PFSK-1 (cell line): ENCODE results near the gene CALML5.
A peak's percentile ranks its signal among the peaks of the same experiment; 100 is the strongest.

Experiments
- FOXP2 ChIP-seq: optimal IDR thresholded peaks from 2 replicates; pipeline ENCODE3; 2011; ENCODE audit warnings: borderline replicate concordance, control low read depth, inconsistent platforms; ENCODE audit not compliant: insufficient read depth; ENCODE audit errors: extremely low read length, extremely low read depth
- POLR2AphosphoS5 ChIP-seq: IDR thresholded peaks from 2 replicates; pipeline ENCODE4 v1.6.1; 2012; ENCODE audit warnings: low read depth, mild to moderate bottlenecking, control low read depth, low read length, moderate library complexity
- SIN3A ChIP-seq: IDR thresholded peaks from 2 replicates; pipeline ENCODE4 v1.6.1; 2012; ENCODE audit warnings: mild to moderate bottlenecking, low read length, moderate library complexity, borderline replicate concordance; ENCODE audit not compliant: insufficient read depth
- TAF1 ChIP-seq: IDR thresholded peaks from 2 replicates; pipeline ENCODE4 v1.6.1; 2012; ENCODE audit warnings: low read length, control low read depth, borderline replicate concordance; ENCODE audit not compliant: insufficient read depth
- TF ChIP-seq, protein P1 (sequence below), 2 experiments: IDR thresholded peaks; 2 replicates each; pipeline versions ENCODE4 v1.6.1 to v1.8.0; 2011 to 2012; ENCODE audit warnings: low read depth in 2 of 2, low read length in 2 of 2, control low read depth in 1 of 2, inconsistent platforms in 1 of 2, mild to moderate bottlenecking in 1 of 2, moderate library complexity in 1 of 2; ENCODE audit not compliant: insufficient read depth in 1 of 2

The CALML5 gene

DNA sequence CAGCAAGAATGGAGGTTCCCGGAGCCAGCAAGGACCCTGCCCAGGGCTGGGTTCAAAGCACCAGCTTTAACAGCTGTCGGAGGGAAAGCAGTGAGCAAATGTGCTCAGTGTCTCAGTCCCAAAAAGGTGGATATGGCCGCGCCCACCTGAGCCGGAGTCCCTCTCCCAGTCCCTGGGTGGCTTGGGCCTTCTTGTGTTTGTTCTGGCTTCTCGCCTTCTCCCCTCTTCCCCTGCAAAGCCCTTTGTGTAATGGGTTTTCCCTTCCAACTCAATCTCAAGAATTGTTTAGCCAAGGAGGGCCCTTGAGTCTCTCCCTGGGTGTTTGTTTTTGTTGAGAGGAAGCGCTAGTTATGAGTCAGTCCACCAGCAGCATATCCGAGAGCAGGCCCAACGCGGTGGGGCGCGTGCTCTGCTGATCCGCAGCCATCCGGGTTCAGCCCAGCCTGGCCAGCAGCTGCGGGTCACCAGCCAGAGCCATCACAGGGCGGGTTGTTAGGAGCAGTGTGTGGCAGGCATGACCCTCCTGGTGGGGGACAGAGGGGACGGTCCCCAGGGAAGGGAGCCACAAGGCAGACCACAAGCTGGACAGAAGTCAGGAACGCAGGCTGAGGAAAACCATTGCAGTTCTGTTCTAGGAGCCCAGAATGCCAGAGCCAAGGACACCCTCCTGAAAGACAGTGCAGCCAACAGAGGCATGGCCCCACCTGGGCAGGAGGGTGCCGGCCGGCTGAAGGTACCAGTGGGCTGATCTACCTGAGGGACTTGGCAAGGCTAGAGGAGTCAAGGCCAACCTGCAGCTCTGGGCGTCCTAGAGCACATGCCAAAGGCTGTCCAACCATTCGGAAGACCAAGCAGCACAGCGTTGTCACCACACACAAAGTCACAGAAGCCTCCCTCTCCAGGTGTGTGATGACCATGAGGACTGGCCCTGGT lies 46.7 kb upstream of the CALML5 start:
- TF ChIP-seq FOXP2, result peak; percentile 86
- TF ChIP-seq, protein P1, sequence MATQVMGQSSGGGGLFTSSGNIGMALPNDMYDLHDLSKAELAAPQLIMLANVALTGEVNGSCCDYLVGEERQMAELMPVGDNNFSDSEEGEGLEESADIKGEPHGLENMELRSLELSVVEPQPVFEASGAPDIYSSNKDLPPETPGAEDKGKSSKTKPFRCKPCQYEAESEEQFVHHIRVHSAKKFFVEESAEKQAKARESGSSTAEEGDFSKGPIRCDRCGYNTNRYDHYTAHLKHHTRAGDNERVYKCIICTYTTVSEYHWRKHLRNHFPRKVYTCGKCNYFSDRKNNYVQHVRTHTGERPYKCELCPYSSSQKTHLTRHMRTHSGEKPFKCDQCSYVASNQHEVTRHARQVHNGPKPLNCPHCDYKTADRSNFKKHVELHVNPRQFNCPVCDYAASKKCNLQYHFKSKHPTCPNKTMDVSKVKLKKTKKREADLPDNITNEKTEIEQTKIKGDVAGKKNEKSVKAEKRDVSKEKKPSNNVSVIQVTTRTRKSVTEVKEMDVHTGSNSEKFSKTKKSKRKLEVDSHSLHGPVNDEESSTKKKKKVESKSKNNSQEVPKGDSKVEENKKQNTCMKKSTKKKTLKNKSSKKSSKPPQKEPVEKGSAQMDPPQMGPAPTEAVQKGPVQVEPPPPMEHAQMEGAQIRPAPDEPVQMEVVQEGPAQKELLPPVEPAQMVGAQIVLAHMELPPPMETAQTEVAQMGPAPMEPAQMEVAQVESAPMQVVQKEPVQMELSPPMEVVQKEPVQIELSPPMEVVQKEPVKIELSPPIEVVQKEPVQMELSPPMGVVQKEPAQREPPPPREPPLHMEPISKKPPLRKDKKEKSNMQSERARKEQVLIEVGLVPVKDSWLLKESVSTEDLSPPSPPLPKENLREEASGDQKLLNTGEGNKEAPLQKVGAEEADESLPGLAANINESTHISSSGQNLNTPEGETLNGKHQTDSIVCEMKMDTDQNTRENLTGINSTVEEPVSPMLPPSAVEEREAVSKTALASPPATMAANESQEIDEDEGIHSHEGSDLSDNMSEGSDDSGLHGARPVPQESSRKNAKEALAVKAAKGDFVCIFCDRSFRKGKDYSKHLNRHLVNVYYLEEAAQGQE (IDR thresholded peaks at IDR 0.05; ENCODE audit: insufficient read depth in 1 of 2, low read depth in 2 of 2, low read length in 2 of 2), result no peak

DNA sequence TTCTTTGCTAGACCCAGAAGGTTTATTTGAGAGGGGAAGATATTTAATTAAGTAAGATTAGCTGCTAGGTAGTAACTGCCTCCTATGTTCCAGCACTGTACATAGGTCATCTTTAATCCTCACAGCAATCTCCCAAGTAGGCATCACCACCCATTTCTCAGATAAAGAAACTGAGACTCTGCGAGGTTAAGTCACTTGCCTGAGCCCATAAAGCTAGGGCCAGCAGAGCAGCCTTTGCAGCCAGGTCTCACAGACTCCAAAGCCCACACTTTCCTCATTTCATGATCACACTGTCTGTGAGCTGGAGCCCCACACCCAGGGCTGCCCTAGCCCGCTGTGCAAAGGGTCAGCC lies 46.0 kb upstream of the CALML5 start:
- TF ChIP-seq POLR2AphosphoS5 (no peak), SIN3A (no peak), FOXP2 (no peak), TAF1 (no peak)
- TF ChIP-seq, protein P1 (IDR thresholded peaks at IDR 0.05; ENCODE audit: insufficient read depth in 1 of 2, low read depth in 2 of 2, low read length in 2 of 2), result no peak

DNA sequence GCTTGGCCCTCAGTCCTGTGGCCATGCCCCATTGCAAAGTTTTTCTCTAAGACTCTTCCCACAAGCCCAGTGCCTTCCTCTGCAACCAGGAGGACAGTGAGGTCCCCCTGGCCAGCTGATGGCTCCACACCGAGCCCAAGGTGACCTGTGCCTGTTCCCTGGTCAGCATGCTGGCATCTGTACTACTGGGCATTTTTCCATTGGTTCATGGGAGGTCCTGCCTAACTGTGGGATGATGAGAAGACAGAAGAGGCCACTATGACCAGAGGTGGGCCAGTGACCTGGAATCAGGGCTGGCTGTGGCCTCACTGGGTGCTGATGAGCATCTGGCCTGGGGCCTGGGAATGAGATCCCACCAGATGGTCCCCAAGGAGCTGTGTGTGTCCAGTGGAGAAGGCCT lies 45.6 kb upstream of the CALML5 start:
- no peak for TF ChIP-seq SIN3A
- TF ChIP-seq TAF1, result no peak

DNA sequence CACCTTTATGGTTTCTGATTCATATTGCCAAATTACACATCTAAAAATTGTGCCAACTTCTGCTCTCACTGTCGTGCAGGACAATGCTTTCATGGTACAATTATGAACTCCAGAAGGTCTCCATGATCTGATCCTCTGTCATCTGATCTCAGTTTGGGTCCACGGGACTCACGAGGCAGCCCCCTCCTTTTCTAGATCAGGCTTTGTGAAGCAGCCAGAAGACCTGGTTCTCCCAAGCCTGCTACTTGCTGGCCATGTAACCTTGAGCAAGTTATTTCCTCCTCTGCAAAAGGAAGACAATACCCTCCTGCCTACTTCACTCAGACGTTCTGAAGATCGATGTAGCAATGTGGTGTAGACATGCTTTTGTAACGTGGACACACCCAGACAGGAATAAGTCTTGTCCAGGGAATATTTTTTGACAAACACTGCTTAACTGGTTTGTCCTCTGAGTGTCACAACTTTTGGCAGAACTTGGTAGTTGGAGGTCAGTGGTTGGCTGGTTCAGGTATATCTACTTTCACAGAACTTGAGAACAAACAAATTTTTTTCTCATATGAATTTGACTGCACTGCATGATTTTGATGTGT lies 44.9 kb upstream of the CALML5 start:
- no peak for TF ChIP-seq POLR2AphosphoS5
- TF ChIP-seq, protein P1 (IDR thresholded peaks at IDR 0.05; ENCODE audit: insufficient read depth in 1 of 2, low read depth in 2 of 2, low read length in 2 of 2), result no peak
- no peak for TF ChIP-seq SIN3A
- TF ChIP-seq FOXP2, result no peak
- no peak for TF ChIP-seq TAF1

DNA sequence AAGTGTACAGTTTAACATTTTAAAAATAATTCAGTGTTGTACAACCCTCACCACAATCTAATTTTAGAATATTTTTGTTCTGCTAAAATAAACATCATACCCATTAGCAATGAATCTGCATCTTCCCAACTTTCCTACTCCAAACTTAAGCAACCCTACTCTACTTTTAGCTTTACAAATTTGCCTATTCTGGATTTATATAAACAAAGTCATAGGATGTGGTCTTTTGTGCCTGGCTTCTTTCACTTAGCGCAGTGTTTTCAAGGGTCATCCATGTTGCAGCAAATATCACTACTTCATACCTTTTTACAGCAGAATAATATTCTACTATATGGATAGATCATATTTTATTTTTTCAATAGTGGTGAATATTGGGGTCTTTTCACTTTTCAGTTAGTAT lies 44.3 kb upstream of the CALML5 start:
- TF ChIP-seq TAF1 (no peak), POLR2AphosphoS5 (no peak)
- TF ChIP-seq, protein P1 (IDR thresholded peaks at IDR 0.05; ENCODE audit: insufficient read depth in 1 of 2, low read depth in 2 of 2, low read length in 2 of 2), result no peak
